H9 (cell line): ENCODE data around the gene ULK3. TPM values are rescaled to one million over a fixed set of nuclear protein-coding genes. Genes with fewer than 3 reads are reported as not detected.

Experiments used
- DNase-seq: peaks from one replicate; pipeline ENCODE4 v3.0.0-alpha.2; 2017
- H2AFZ ChIP-seq: one replicate; pipeline ENCODE4 v1.6.1; 2013; ENCODE audit warnings: mild to moderate bottlenecking, low read length, control low read depth, moderate library complexity
- H2AK5ac ChIP-seq: 2 replicates; pipeline ENCODE4 v1.6.1; 2013; ENCODE audit warnings: low read length, control low read depth, mixed read lengths; ENCODE audit not compliant: insufficient read length
- H2BK120ac ChIP-seq: one replicate; pipeline ENCODE4 v1.6.1; 2013; ENCODE audit warnings: low read depth, mild to moderate bottlenecking, low read length, control low read depth, inconsistent platforms; ENCODE audit not compliant: poor library complexity, severe bottlenecking
- H2BK12ac ChIP-seq: 2 replicates; pipeline ENCODE4 v1.6.1; 2013; ENCODE audit warnings: low read length, control low read depth, mixed read lengths, low read depth; ENCODE audit not compliant: insufficient read length
- H2BK15ac ChIP-seq: 2 replicates; pipeline ENCODE4 v1.6.1; 2013; ENCODE audit warnings: low read depth, low read length, control low read depth
- H2BK20ac ChIP-seq: one replicate; pipeline ENCODE4 v1.6.1; 2013; ENCODE audit warnings: low read depth, mild to moderate bottlenecking, low read length, control low read depth, inconsistent platforms; ENCODE audit not compliant: poor library complexity, severe bottlenecking
- H2BK5ac ChIP-seq: 2 replicates; pipeline ENCODE4 v1.6.1; 2013; ENCODE audit warnings: low read length, control low read depth, mixed read lengths; ENCODE audit not compliant: insufficient read length
- H3K14ac ChIP-seq: 2 replicates; pipeline ENCODE4 v1.6.1; 2013; ENCODE audit warnings: low read length, control low read depth; ENCODE audit not compliant: insufficient read depth
- H3K18ac ChIP-seq: 2 replicates; pipeline ENCODE4 v1.6.1; 2013; ENCODE audit warnings: low read depth, mild to moderate bottlenecking, mixed read lengths, low read length, control low read depth; ENCODE audit not compliant: insufficient read length
- H3K23ac ChIP-seq: 2 replicates; pipeline ENCODE4 v1.6.1; 2013; ENCODE audit warnings: low read length, control low read depth, mixed read lengths, low read depth; ENCODE audit not compliant: insufficient read length
- H3K23me2 ChIP-seq: 2 replicates; pipeline ENCODE4 v1.6.1; 2013; ENCODE audit warnings: low read depth, mild to moderate bottlenecking, mixed read lengths, low read length, control low read depth; ENCODE audit not compliant: insufficient read length, poor library complexity, severe bottlenecking
- H3K27ac ChIP-seq: 2 replicates; pipeline ENCODE4 v1.5.1; 2013; ENCODE audit warnings: low read length, control low read depth, mixed read lengths, low read depth; ENCODE audit not compliant: insufficient read length
- H3K27me3 ChIP-seq: 2 replicates; pipeline ENCODE4 v1.6.1; 2013; ENCODE audit warnings: low read length, control low read depth, inconsistent platforms; ENCODE audit not compliant: insufficient read depth
- H3K4ac ChIP-seq: 2 replicates; pipeline ENCODE4 v1.6.1; 2013; ENCODE audit warnings: low read depth, mild to moderate bottlenecking, control low read depth, inconsistent platforms, low read length, moderate library complexity
- H3K4me1 ChIP-seq: 2 replicates; pipeline ENCODE4 v1.6.1; 2013; ENCODE audit warnings: low read length, control low read depth, inconsistent platforms; ENCODE audit not compliant: insufficient read depth
- H3K4me2 ChIP-seq: 2 replicates; pipeline ENCODE4 v1.6.1; 2013; ENCODE audit warnings: low read length, control low read depth, mixed read lengths; ENCODE audit not compliant: insufficient read length, insufficient read depth
- H3K56ac ChIP-seq: 2 replicates; pipeline ENCODE4 v1.6.1; 2013; ENCODE audit warnings: low read depth, mild to moderate bottlenecking, mixed read lengths, low read length, control low read depth; ENCODE audit not compliant: insufficient read length
- H3K79me1 ChIP-seq: 2 replicates; pipeline ENCODE4 v1.6.1; 2013; ENCODE audit warnings: low read depth, mild to moderate bottlenecking, moderate library complexity, low read length, control low read depth, inconsistent platforms; ENCODE audit not compliant: insufficient read depth, poor library complexity, severe bottlenecking
- H3K79me2 ChIP-seq: 2 replicates; pipeline ENCODE4 v1.6.1; 2013; ENCODE audit warnings: low read length, control low read depth, inconsistent platforms; ENCODE audit not compliant: insufficient read depth
- H3K9ac ChIP-seq: 2 replicates; pipeline ENCODE4 v1.6.1; 2013; ENCODE audit warnings: low read length, control low read depth, mixed read lengths; ENCODE audit not compliant: insufficient read length; ENCODE audit errors: extremely low read depth
- H3K9me3 ChIP-seq: one replicate; pipeline ENCODE4 v1.6.1; 2013; ENCODE audit warnings: low read depth, low read length, inconsistent platforms; ENCODE audit not compliant: control insufficient read depth
- H3T11ph ChIP-seq: one replicate; pipeline ENCODE4 v1.6.1; 2013; ENCODE audit warnings: mild to moderate bottlenecking, low read length, control low read depth, inconsistent platforms
- H4K20me1 ChIP-seq: one replicate; pipeline ENCODE4 v1.6.1; 2013; ENCODE audit not compliant: control insufficient read depth, insufficient read length, insufficient read depth
- H4K5ac ChIP-seq: 2 replicates; pipeline ENCODE4 v1.6.1; 2013; ENCODE audit warnings: low read depth, mild to moderate bottlenecking, mixed read lengths, low read length, control low read depth; ENCODE audit not compliant: insufficient read length
- H4K8ac ChIP-seq: replicated peaks from 2 replicates; pipeline ENCODE4 v1.6.1; 2013; ENCODE audit warnings: low read length, control low read depth, mixed read lengths, low read depth; ENCODE audit not compliant: insufficient read length
- H4K91ac ChIP-seq: 2 replicates; pipeline ENCODE4 v1.6.1; 2013; ENCODE audit warnings: low read depth, mild to moderate bottlenecking, moderate library complexity, mixed read lengths, low read length, control low read depth; ENCODE audit not compliant: insufficient read length
- H3K27ac Mint-ChIP-seq, 3 experiments: 2 replicates in 2 of 3; 3 replicates in 1 of 3; pipeline ENCODE4 v1.8.0; 2020 to 2021; ENCODE audit warnings: mixed read lengths in 3 of 3, mild to moderate bottlenecking in 1 of 3, moderate library complexity in 1 of 3
- H3K27me3 Mint-ChIP-seq: 2 replicates; pipeline ENCODE4 v1.8.0; 2021; ENCODE audit warnings: low read depth, mild to moderate bottlenecking, moderate library complexity, mixed read lengths
- H3K36me3 Mint-ChIP-seq, 3 experiments: 2 replicates in 2 of 3; 3 replicates in 1 of 3; pipeline ENCODE4 v1.8.0; 2020 to 2021; ENCODE audit warnings: low read depth in 3 of 3, mixed read lengths in 3 of 3; ENCODE audit not compliant: insufficient read depth in 1 of 3
- H3K4me1 Mint-ChIP-seq, 2 experiments: 2 replicates each; pipeline ENCODE4 v1.8.0; 2020; ENCODE audit warnings: mixed read lengths in 2 of 2
- H3K4me3 Mint-ChIP-seq, 2 experiments: 2 replicates in 1 of 2; 3 replicates in 1 of 2; pipeline ENCODE4 v1.8.0; 2020 to 2021; ENCODE audit warnings: mild to moderate bottlenecking in 2 of 2, mixed read lengths in 2 of 2, moderate library complexity in 1 of 2
- H3K9me3 Mint-ChIP-seq, 2 experiments: 2 replicates in 1 of 2; 3 replicates in 1 of 2; pipeline ENCODE4 v1.8.0; 2020; ENCODE audit warnings: mild to moderate bottlenecking in 2 of 2, mixed read lengths in 2 of 2, moderate library complexity in 1 of 2
- WGBS: extraction: QIAGEN DNeasy Blood & Tissue Kit; methylation state at CpG from one replicate; pipeline ENCODE4 v1.1.7; 2013; ENCODE audit warnings: missing lambda C conversion rate, low lambda C conversion rate, mixed read lengths; ENCODE audit not compliant: insufficient read length; ENCODE audit errors: extremely low coverage; 5-methylcytosine and 5-hydroxymethylcytosine counted together
- total RNA-seq: library from RNA; stranded (reverse); gene quantifications from 2 replicates; pipeline ENCODE4 v1.2.1, GENCODE V29; 2021
- TF ChIP-seq, protein P1 (sequence below): fragments of 200-600 bp; sonication (generic); conservative IDR thresholded peaks from 3 replicates; pipeline ENCODE4 v1.8.0; 2021; ENCODE audit warnings: antibody characterized with exemption, mild to moderate bottlenecking

ULK3 gene
- total RNA-seq, 1 experiment from 2014 or later, result 34.0 TPM

DNA sequence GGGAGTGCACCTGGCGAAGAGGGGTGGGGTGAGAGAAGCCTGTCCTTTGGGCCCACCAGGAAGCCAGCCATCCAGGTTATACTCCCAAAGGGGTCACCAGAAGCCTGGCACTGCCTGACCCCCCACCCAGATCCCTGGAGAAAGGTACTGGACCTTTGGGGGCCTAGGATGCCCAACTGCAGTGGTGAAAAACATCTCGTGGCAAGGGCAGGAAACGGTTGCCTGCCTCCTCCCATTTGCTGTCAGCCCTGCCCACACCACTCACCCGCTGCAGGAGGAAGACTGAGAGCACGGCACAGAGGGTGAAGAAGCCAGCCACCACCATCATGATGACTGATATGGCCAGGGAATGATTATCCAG is 2.2 kb upstream of the ULK3 start:
- Histone ChIP-seq H3K23ac (no peak overlapping the region), H3K9ac (no peak overlapping the region), H3K27ac (no peak overlapping the region), H4K20me1 (no peaks in the 10 kb centered on the region), H3T11ph (no peak overlapping the region), H3K4me2 (no peak overlapping the region), H3K23me2 (peaks cover 6% of the 10 kb centered on the region), H3K79me1 (no peaks in the 10 kb centered on the region), H3K9me3 (no peaks in the 10 kb centered on the region), H2AFZ (no peak overlapping the region), H3K18ac (no peak overlapping the region), H2BK5ac (no peak overlapping the region), H3K56ac (no peak overlapping the region), H2BK15ac (no peak overlapping the region), H2BK20ac (no peak overlapping the region), H3K27me3 (no peaks in the 10 kb centered on the region), H2BK120ac (no peak overlapping the region), H4K8ac (no peak overlapping the region), H3K4me1 (no peaks in the 10 kb centered on the region; the same call in 1 of the 2 replicates), H2AK5ac (no peak overlapping the region), H3K79me2 (no peaks in the 10 kb centered on the region), H4K91ac (no peak overlapping the region), H3K14ac (no peak overlapping the region), H3K4ac (no peak overlapping the region), H2BK12ac (no peak overlapping the region), H4K5ac (no peak overlapping the region)
- TF ChIP-seq, protein P1, sequence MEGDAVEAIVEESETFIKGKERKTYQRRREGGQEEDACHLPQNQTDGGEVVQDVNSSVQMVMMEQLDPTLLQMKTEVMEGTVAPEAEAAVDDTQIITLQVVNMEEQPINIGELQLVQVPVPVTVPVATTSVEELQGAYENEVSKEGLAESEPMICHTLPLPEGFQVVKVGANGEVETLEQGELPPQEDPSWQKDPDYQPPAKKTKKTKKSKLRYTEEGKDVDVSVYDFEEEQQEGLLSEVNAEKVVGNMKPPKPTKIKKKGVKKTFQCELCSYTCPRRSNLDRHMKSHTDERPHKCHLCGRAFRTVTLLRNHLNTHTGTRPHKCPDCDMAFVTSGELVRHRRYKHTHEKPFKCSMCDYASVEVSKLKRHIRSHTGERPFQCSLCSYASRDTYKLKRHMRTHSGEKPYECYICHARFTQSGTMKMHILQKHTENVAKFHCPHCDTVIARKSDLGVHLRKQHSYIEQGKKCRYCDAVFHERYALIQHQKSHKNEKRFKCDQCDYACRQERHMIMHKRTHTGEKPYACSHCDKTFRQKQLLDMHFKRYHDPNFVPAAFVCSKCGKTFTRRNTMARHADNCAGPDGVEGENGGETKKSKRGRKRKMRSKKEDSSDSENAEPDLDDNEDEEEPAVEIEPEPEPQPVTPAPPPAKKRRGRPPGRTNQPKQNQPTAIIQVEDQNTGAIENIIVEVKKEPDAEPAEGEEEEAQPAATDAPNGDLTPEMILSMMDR, result no peak
- peak overlapping the region in 1 of 3 experiments; percentile 65; a peak in 2 of 7 replicates for H3K27ac Mint-ChIP-seq
- peaks cover 10 to 51% (median 43%) of the 10 kb centered on the region in 3 experiments for H3K36me3 Mint-ChIP-seq
- H3K27me3 Mint-ChIP-seq, result no peaks in the 10 kb centered on the region
- no peaks in the 10 kb centered on the region for H3K9me3 Mint-ChIP-seq
- H3K4me3 Mint-ChIP-seq, result no peak overlapping the region
- DNase-seq, result no peak
- WGBS, result no CpG with 5 or more reads among the region's 5 CpGs
- H3K4me1 Mint-ChIP-seq, result peaks cover 19 to 33% of the 10 kb centered on the region in 2 experiments
